Measurements from ENCODE around the gene LIPI. TPM values are rescaled to one million over a fixed set of nuclear protein-coding genes. Genes with fewer than 3 reads are reported as not detected.

The LIPI gene
- total RNA-seq, 1 experiment from 2014 or later, result not detected

DNA sequence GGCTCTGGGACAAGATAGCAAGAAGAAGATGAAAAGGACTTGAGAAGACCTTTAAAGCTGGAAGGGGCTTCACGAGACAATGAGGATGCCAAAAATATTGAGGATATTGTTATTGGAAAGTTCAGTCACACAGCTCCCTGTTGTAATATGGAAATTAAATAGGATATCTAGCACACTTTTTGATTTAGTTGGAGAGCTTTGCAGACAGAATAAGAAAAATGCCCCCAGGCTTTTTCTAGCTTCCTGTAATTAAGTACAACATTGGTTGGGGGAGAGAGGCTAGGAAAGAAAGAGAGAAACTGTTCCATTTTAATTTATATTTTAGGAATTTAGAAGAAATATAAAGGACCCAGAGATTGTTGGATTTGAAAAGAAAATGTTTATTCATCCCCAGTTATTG is 32.7 kb upstream of the LIPI start:
- H4K91ac ChIP-seq (ENCODE audit: insufficient read length, low read depth, low read length), result no peak overlapping the region
- no peak overlapping the region for H2BK12ac ChIP-seq (ENCODE audit: insufficient read length, low read depth, low read length)
- no peak overlapping the region for H2BK120ac ChIP-seq (ENCODE audit: low read depth, low read length, poor library complexity, severe bottlenecking)
- H3K27me3 ChIP-seq (ENCODE audit: insufficient read depth, low read length), result no peaks in the 10 kb centered on the region
- H2AFZ ChIP-seq (ENCODE audit: low read length), result no peak overlapping the region
- Mint-ChIP-seq H3K4me1 (no peaks in the 10 kb centered on the region), H3K36me3 (ENCODE audit: insufficient read depth in 1 of 3, low read depth in 3 of 3) (no peaks in the 10 kb centered on the region), H3K27ac (no peak overlapping the region), H3K27me3 (ENCODE audit: low read depth) (peaks cover 1% of the 10 kb centered on the region; the same call in 1 of the 2 replicates), H3K4me3 (no peak overlapping the region), H3K9me3 (peaks cover 58 to 65% of the 10 kb centered on the region in 2 experiments)
- H3K4me2 ChIP-seq (ENCODE audit: insufficient read depth, insufficient read length, low read length), result no peak overlapping the region
- no peak overlapping the region for H3K56ac ChIP-seq (ENCODE audit: insufficient read length, low read depth, low read length)
- no peak overlapping the region for H4K8ac ChIP-seq (replicated peaks; ENCODE audit: insufficient read length, low read depth, low read length)
- no peak overlapping the region for H3K23ac ChIP-seq (ENCODE audit: insufficient read length, low read depth, low read length)
- TF ChIP-seq, protein P1, sequence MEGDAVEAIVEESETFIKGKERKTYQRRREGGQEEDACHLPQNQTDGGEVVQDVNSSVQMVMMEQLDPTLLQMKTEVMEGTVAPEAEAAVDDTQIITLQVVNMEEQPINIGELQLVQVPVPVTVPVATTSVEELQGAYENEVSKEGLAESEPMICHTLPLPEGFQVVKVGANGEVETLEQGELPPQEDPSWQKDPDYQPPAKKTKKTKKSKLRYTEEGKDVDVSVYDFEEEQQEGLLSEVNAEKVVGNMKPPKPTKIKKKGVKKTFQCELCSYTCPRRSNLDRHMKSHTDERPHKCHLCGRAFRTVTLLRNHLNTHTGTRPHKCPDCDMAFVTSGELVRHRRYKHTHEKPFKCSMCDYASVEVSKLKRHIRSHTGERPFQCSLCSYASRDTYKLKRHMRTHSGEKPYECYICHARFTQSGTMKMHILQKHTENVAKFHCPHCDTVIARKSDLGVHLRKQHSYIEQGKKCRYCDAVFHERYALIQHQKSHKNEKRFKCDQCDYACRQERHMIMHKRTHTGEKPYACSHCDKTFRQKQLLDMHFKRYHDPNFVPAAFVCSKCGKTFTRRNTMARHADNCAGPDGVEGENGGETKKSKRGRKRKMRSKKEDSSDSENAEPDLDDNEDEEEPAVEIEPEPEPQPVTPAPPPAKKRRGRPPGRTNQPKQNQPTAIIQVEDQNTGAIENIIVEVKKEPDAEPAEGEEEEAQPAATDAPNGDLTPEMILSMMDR (conservative IDR thresholded peaks at IDR 0.05), result no peak
- no peaks in the 10 kb centered on the region for H3K23me2 ChIP-seq (ENCODE audit: insufficient read length, low read depth, low read length, poor library complexity, severe bottlenecking)
- H2BK20ac ChIP-seq (ENCODE audit: low read depth, low read length, poor library complexity, severe bottlenecking), result no peak overlapping the region
- H2BK15ac ChIP-seq (ENCODE audit: low read depth, low read length), result no peak overlapping the region
- H3K18ac ChIP-seq (ENCODE audit: insufficient read length, low read depth, low read length), result no peak overlapping the region
- H3K79me1 ChIP-seq (ENCODE audit: insufficient read depth, low read depth, low read length, poor library complexity, severe bottlenecking), result no peaks in the 10 kb centered on the region
- WGBS (ENCODE audit: extremely low coverage, insufficient read length, low lambda C conversion rate), result no CpG with 5 or more reads among the region's 1 CpG
- DNase-seq, result no peak
- H3K79me2 ChIP-seq (ENCODE audit: insufficient read depth, low read length), result no peaks in the 10 kb centered on the region
- no peak overlapping the region for H3K9ac ChIP-seq (ENCODE audit: extremely low read depth, insufficient read length, low read length)
- no peak overlapping the region for H4K5ac ChIP-seq (ENCODE audit: insufficient read length, low read depth, low read length)
- H3K4ac ChIP-seq (ENCODE audit: low read depth, low read length), result no peak overlapping the region
- H3K27ac ChIP-seq (ENCODE audit: insufficient read length, low read depth, low read length), result no peak overlapping the region
- peaks cover 2% of the 10 kb centered on the region; the same call in 1 of the 2 replicates for H3K4me1 ChIP-seq (ENCODE audit: insufficient read depth, low read length)
- H2BK5ac ChIP-seq (ENCODE audit: insufficient read length, low read length), result no peak overlapping the region
- no peak overlapping the region for H3T11ph ChIP-seq (ENCODE audit: low read length)
- H2AK5ac ChIP-seq (ENCODE audit: insufficient read length, low read length), result no peak overlapping the region
- no peaks in the 10 kb centered on the region for H3K9me3 ChIP-seq (ENCODE audit: control insufficient read depth, low read depth, low read length)
- H4K20me1 ChIP-seq (ENCODE audit: control insufficient read depth, insufficient read depth, insufficient read length), result no peaks in the 10 kb centered on the region
- H3K14ac ChIP-seq (ENCODE audit: insufficient read depth, low read length), result no peak overlapping the region
